Esophagus (tissue), 2 donors: Measurements from ENCODE around the gene CCDC70. TPM values are rescaled to one million over a fixed set of nuclear protein-coding genes. Genes with fewer than 3 reads are reported as not detected.
"Not testable (repeated sequence)": the region's sequence is repeated elsewhere in the genome, so short reads cannot be mapped to it uniquely, and the experiment has no call there.

ENCODE experiments used
- H3K27ac ChIP-seq, 2 donors: one replicate each; pipeline ENCODE4 v1.5.1; 2013; ENCODE audit warnings: low read depth in 2 of 2, mild to moderate bottlenecking in 2 of 2, inconsistent platforms in 1 of 2, low read length in 1 of 2, moderate library complexity in 1 of 2
- H3K27me3 ChIP-seq, 2 donors: one replicate each; pipeline ENCODE4 v1.6.1; 2013; ENCODE audit warnings: low read length in 2 of 2, control low read depth in 1 of 2, mild to moderate bottlenecking in 1 of 2; ENCODE audit not compliant: insufficient read depth in 2 of 2, control insufficient read depth in 1 of 2
- H3K36me3 ChIP-seq, 2 donors: one replicate each; pipeline ENCODE4 v1.6.1; 2013; ENCODE audit warnings: low read length in 1 of 2; ENCODE audit not compliant: control insufficient read depth in 2 of 2, insufficient read depth in 2 of 2
- H3K4me1 ChIP-seq, 2 donors: one replicate each; pipeline ENCODE4 v1.6.1; 2013; ENCODE audit warnings: low read length in 1 of 2; ENCODE audit not compliant: control insufficient read depth in 2 of 2, insufficient read depth in 2 of 2
- H3K4me3 ChIP-seq, 2 donors: one replicate each; pipeline ENCODE4 v1.5.1; 2013; ENCODE audit warnings: low read length in 2 of 2, mild to moderate bottlenecking in 2 of 2, low read depth in 1 of 2, moderate library complexity in 1 of 2
- H3K9me3 ChIP-seq, 2 donors: one replicate each; pipeline ENCODE4 v1.6.1; 2013; ENCODE audit warnings: mild to moderate bottlenecking in 2 of 2, low read depth in 1 of 2, low read length in 1 of 2, moderate library complexity in 1 of 2; ENCODE audit not compliant: control insufficient read depth in 2 of 2, insufficient read depth in 1 of 2
- WGBS, 2 donors: extraction: QIAGEN DNeasy Blood & Tissue Kit; methylation state at CpG; one replicate each; pipeline ENCODE4 v1.1.7; 2013; 5-methylcytosine and 5-hydroxymethylcytosine counted together
- polyA plus RNA-seq, 2 donors: library from polyadenylated mRNA; stranded (reverse); fragments of 200-250 nt; gene quantifications; one replicate each; pipeline ENCODE4 v1.2.3, GENCODE V29; 2013
- donor health status: healthy with polysubstance abuse.
- donor health status: Bipolar disorder and iron deficiency.

CCDC70 gene
- polyA plus RNA-seq, 2 donors, result not detected

DNA sequence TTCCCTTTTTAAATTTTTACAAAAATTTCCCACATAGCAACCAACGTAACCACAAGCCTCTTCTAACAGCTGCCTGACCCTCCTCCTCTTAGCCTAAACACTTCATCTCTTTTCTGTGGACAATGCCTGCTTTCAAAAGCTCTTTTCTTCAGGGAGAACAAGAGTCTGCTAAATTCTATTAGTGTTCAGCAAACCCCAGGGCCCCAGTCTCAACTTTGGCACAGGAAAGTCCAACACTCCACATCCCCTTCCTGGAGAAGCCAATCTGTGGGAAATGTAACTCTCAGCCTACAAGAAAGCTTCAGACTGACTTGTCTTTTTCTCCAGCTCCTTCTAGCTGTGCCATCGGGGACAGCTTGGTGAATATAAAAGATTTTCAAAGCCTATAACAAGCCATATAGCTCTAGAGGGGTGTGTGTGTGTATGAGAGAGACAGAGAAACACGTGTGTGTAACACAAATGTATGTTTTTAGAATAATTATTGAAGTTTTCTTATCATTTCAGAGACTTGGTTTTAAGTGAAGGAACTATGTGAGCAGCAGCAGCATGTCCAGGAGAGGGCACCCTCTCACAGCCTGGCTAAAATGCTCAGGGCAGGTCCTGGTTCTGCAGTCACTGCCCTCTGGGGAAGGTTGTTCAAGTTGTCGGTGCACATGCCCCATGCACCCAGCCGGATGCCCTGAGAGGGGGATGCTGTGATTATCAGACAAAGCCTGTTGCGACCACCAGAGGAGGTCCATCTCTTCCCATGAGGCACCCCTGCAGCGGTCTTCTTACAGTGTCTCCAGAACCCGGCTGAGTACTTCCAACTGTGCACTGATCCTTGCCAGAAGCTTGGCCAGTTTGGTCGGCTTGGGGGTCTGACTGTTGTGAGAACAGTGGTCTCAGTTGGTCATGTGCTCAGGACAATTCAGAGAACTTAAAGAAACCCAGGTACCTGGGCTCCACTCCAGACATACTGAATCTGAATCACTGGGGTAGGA is 34.4 kb downstream of the CCDC70 start:
- Histone ChIP-seq H3K36me3 (no peaks in the 10 kb centered on the region), H3K4me1 (no peaks in the 10 kb centered on the region), H3K9me3 (no peaks in the 10 kb centered on the region), H3K27me3 (peaks cover 0 to 3% of the 10 kb centered on the region in 2 donors), H3K27ac (no peak overlapping the region), H3K4me3 (no peak overlapping the region)
- WGBS, 2 donors, result 46 to 48% methylated on average over 9 of the region's 9 CpGs

DNA sequence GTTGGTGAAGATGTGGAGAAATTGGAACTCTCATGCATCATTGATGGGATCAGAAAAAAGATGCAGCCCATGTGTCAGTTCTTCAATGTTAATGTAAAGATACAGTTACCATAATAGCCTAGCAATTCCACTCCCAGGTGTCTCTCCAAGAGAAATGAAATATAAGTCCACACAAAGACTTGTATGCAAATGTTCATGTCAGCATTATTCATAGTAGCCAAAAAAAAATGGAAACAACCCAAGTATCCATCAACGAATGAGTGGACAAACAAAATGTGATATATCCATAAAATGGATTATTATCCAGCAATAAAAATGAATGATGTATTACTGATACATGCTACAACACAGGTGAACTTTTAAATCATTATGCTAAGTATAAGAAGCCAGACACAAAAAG is 38.7 kb downstream of the CCDC70 start:
- 71 to 73% methylated on average over 1 of the region's 1 CpG for WGBS, 2 donors
- H3K27ac ChIP-seq, result no peak overlapping the region
- H3K4me3 ChIP-seq, result no peak overlapping the region

DNA sequence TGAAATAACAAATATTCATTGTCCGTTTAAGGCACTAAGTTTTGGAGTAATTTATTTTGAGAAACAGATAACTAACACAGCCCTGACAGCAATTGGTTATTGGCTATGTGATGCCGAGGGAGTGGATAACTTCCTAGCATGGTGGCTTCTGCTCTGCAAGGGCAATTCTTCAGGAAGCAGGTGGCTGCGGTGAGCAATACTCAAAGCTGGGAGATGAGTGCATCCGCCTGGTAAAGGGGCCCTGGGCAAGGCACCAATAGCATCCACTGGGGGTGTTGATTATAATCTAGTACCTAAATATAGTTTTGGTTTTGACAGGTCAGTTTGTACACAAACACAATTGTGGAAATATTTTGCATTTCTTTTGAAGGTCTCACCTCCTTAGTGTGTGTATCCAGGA is 41.0 kb downstream of the CCDC70 start:
- no peak overlapping the region for H3K27ac ChIP-seq
- H3K4me1 ChIP-seq, result peaks cover 2 to 6% of the 10 kb centered on the region in 2 donors
- no peaks in the 10 kb centered on the region for H3K27me3 ChIP-seq
- no peaks in the 10 kb centered on the region for H3K36me3 ChIP-seq
- WGBS, 2 donors, result 71 to 75% methylated on average over 4 of the region's 4 CpGs
- no peaks in the 10 kb centered on the region for H3K9me3 ChIP-seq
- H3K4me3 ChIP-seq, result no peak overlapping the region

More for the DNA sequence above, 38.7 kb downstream of the CCDC70 start:
- no peaks in the 10 kb centered on the region for H3K9me3 ChIP-seq
- H3K4me1 ChIP-seq, result peaks cover 0 to 2% of the 10 kb centered on the region in 2 donors
- no peaks in the 10 kb centered on the region for H3K36me3 ChIP-seq
- H3K27me3 ChIP-seq, result no peaks in the 10 kb centered on the region

DNA sequence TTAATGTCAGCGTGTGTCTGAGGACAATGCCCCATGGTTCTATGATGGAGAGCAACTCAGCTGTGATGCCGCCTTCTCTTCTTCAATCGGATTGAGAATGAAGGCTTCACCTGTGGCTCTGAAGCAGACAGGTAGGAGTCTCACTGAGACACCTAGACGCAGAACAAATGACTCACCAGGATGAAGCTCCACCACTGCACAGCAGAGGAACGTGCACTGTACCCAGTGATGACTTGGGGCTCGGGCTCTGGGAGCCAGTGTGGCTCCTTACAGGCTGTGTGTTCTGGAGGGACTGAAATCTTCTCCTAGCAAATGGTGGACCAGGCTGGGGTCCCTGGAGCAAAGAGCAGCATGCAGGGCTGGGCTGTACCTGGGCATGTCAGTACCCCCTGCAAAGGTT is 44.0 kb downstream of the CCDC70 start:
- 89 to 91% methylated on average over 6 of the region's 6 CpGs for WGBS, 2 donors
- Histone ChIP-seq H3K4me3 (no peak overlapping the region), H3K36me3 (no peaks in the 10 kb centered on the region), H3K4me1 (peaks cover 2 to 6% of the 10 kb centered on the region in 2 donors), H3K27me3 (no peaks in the 10 kb centered on the region), H3K9me3 (no peaks in the 10 kb centered on the region), H3K27ac (no peak overlapping the region)

DNA sequence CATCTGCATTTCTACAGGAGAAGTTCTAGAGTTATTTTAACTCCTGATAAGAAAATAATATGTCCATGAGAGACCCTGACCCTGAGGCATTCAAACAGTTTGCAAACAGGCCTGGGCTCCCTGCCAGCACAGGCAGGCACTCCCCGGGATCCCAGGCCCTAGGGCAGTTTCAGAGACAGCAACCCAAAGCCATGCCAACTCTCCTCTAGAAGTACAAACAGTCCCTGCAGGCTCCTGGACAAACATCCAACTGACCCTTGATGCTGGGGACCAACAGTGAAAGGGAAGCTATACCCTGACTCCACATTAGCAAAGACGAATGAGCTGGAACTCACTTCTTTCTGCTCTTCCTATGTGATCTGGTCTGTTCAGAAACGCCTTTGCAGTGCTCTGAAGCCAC is 44.8 kb downstream of the CCDC70 start:
- Histone ChIP-seq H3K27ac (no peak overlapping the region), H3K4me3 (no peak overlapping the region), H3K9me3 (no peaks in the 10 kb centered on the region), H3K36me3 (no peaks in the 10 kb centered on the region), H3K27me3 (no peaks in the 10 kb centered on the region), H3K4me1 (peaks cover 2 to 5% of the 10 kb centered on the region in 2 donors)
- WGBS, 2 donors, result 55 to 56% methylated on average over 3 of the region's 3 CpGs

DNA sequence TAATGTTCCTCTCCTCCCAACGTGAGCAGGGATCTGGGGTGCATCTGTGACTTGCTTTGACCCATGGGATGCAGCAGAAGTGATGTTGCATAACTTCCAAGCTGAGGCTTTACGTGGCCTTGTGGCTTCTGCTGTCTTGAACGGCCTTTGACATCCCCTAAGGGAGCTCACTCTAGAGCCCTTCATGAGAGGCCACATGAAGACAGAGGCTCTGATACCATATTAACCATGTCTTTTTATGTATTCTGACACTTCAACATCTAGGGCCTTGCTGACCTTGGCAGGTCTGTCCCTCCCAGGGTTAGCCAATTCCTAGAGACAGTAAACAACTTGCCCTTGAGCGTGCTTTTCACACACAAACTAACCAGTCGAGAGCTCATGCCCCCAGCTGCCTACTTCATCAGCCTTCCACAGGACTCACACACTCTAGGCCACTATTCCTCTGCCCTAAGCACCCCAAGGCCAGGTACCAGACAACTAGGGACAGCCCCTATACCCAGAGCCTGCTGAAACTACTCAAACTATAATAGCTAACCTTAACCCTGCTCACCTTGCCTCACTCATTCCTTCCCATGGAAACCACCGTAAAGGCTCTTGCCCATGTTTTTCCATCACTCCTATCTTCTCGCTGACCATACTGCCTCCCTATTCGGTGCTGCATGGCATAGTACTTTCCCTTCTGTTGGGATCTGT is 45.4 kb downstream of the CCDC70 start:
- 75 to 82% methylated on average over 8 of the region's 8 CpGs for WGBS, 2 donors
- Histone ChIP-seq H3K27ac (no peak overlapping the region), H3K4me3 (no peak overlapping the region), H3K36me3 (no peaks in the 10 kb centered on the region), H3K27me3 (no peaks in the 10 kb centered on the region), H3K9me3 (no peaks in the 10 kb centered on the region), H3K4me1 (peaks cover 2 to 10% of the 10 kb centered on the region in 2 donors)

DNA sequence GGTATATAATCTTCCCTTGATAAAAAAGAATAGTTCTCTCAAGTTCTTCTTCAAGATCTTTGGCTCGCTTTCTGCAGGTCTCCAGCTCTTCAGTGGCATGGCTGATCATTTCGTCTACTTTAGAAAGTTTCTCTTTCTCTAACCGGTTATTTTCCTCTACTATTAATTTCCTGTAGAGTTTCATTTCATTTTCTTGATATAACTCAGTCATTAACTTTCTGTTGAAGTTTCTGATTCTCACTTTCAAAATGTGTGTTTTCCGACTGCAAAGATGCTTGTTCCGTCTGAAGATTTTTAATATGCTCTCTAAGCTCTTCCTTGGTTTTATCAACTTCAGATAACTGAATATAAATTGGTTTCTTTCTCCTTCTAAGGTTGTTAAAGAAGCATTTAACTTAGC is 47.5 kb downstream of the CCDC70 start:
- not testable (repeated sequence) for H3K27me3 ChIP-seq, H3K4me3 ChIP-seq, H3K27ac ChIP-seq, H3K9me3 ChIP-seq, H3K36me3 ChIP-seq
- peaks cover 2 to 16% of the 10 kb centered on the region in 2 donors for H3K4me1 ChIP-seq
- WGBS, 2 donors, result 76 to 80% methylated on average over 5 of the region's 5 CpGs

DNA sequence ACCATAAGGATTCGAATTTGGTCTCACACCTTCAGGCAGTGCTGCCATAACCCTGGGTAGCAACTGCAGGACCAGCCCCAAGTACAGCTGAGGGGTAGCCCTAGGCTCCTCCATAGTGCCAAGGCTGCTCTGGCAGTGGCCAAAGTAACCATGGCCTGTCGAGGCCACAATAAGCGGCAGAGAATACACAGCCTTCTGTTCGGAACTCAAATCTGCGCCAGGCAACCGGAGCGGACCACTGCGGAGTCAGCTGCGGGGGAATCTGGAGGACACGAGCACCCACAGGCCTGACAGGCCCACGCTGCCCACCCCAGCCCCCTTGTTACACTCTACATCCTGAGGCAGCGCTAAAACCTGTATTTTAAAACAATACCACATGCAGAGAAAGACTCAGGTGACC is 48.7 kb downstream of the CCDC70 start:
- 91 to 95% methylated on average over 12 of the region's 12 CpGs for WGBS, 2 donors
- Histone ChIP-seq H3K27me3 (no peaks in the 10 kb centered on the region), H3K36me3 (no peaks in the 10 kb centered on the region), H3K9me3 (no peaks in the 10 kb centered on the region), H3K27ac (no peak overlapping the region), H3K4me3 (no peak overlapping the region), H3K4me1 (peaks cover 6 to 18% of the 10 kb centered on the region in 2 donors)

DNA sequence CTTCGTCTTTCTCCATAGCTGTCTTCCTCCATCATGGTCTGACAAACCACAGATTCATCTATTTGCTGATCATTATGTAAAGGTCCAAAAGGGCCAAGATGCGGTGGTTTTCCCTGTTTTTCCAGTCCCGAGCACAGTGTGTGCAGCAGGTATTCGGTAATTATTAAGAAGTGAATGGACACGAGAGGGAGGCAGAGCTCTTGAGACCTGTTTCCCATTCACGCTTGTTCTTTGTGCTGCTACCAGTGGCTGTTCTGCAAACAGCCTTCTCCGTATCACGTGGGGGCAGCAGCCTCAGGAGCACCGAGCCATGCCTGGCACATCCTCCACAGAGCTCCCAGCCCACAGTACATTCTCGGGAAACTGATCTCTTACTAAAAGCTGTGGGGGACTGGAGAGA is 50.3 kb downstream of the CCDC70 start:
- Histone ChIP-seq H3K27me3 (no peaks in the 10 kb centered on the region), H3K27ac (no peak overlapping the region), H3K4me3 (no peak overlapping the region), H3K36me3 (no peaks in the 10 kb centered on the region), H3K9me3 (no peaks in the 10 kb centered on the region), H3K4me1 (peaks cover 4 to 13% of the 10 kb centered on the region in 2 donors)
- WGBS, 2 donors, result 43 to 54% methylated on average over 10 of the region's 10 CpGs
